ENCODE results near the gene CHST15.

The CHST15 gene

GRCh38 chr10:124117833-124118232 lies 24.4 kb upstream of the CHST15 start:
- in situ Hi-C loops (cut with HindIII; ENCODE audit: low sequenced_read_pairs) = no loop called here
- no peak for DNase-seq (ENCODE audit: low read depth, low spot score)
- TF ChIP-seq, protein P1, sequence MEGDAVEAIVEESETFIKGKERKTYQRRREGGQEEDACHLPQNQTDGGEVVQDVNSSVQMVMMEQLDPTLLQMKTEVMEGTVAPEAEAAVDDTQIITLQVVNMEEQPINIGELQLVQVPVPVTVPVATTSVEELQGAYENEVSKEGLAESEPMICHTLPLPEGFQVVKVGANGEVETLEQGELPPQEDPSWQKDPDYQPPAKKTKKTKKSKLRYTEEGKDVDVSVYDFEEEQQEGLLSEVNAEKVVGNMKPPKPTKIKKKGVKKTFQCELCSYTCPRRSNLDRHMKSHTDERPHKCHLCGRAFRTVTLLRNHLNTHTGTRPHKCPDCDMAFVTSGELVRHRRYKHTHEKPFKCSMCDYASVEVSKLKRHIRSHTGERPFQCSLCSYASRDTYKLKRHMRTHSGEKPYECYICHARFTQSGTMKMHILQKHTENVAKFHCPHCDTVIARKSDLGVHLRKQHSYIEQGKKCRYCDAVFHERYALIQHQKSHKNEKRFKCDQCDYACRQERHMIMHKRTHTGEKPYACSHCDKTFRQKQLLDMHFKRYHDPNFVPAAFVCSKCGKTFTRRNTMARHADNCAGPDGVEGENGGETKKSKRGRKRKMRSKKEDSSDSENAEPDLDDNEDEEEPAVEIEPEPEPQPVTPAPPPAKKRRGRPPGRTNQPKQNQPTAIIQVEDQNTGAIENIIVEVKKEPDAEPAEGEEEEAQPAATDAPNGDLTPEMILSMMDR (IDR thresholded peaks at IDR 0.05; ENCODE audit: low read depth, low read length) = no peak
- no peak overlapping the region for H3K4me3 ChIP-seq (ENCODE audit: low read depth, low read length)

- in situ Hi-C loops (cut with HindIII; ENCODE audit: low sequenced_read_pairs) = no loop called here
- DNase-seq (ENCODE audit: low read depth, low spot score) = no peak
- TF ChIP-seq, protein P1 (IDR thresholded peaks at IDR 0.05; ENCODE audit: low read depth, low read length) = no peak
- no peak overlapping the region for H3K4me3 ChIP-seq (ENCODE audit: low read depth, low read length)
Observed at GRCh38 chr10:124117511-124117785, 24.1 kb upstream of the CHST15 start.

DNA sequence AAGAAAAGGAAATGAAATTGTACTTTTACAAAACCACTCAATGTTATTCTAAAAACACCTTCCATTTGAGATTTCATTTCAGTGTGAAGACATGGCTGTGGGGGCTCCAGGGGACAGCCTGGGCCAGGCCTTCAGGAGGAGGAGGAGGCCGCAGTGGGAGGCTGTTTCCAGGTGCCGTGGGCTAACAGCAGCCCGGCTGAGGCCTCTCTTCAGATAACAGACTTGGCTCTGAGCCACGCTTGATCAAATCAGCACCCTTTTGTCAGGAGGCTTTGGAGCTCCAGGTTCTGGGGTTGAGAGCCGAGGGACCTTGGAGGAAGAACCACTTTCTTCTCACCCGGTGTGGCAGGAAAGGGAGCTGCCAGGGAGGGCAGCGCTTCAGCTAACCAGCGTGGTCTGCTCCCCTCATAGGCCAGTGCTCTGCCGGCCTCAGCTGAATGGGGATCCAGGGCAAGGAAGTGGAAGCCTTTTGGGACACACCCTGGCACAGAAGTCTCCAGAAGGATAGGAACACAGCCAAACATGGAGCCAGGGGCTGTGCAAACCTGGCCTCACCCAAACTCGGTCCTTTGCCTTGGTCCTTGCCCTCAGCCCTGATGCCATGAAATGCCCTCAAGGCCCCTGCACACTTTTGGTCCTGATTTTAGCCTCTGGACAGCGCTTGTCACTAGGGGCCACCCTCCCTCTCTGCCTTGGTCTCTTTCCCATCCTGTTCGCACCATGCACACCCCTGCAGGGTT lies 23.5 kb upstream of the CHST15 start:
- in situ Hi-C loops (cut with HindIII; ENCODE audit: low sequenced_read_pairs) = no loop called here
- no peak for DNase-seq (ENCODE audit: low read depth, low spot score)

DNA sequence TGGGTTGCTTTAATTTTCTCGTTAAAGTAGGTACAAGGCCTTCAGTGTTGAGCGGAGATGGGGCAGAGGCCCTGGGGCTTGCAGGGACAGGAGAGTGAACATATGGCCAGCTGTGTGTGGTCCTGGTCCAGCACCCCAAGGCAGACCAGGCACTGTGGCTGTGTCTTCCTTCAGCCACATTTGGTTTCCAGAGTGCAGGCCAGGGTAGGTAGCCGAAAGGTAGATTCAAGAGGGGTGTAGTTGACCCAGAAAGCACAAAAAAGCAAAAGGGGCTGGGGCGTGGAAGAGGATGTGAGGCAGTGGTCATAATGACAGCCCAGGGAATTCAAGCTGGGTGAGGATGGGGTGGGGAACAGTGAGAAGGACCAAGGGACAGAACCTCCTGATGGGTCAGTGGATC lies 21.3 kb upstream of the CHST15 start:
- TF ChIP-seq, protein P1 (IDR thresholded peaks at IDR 0.05; ENCODE audit: low read depth, low read length) = no peak
- in situ Hi-C loops (cut with HindIII; ENCODE audit: low sequenced_read_pairs) = no loop called here
- no peak for DNase-seq (ENCODE audit: low read depth, low spot score)
- no peak overlapping the region for H3K4me3 ChIP-seq (ENCODE audit: low read depth, low read length)

More for the DNA sequence above, 23.5 kb upstream of the CHST15 start:
- TF ChIP-seq, protein P1 (IDR thresholded peaks at IDR 0.05; ENCODE audit: low read depth, low read length) = no peak
- H3K4me3 ChIP-seq (ENCODE audit: low read depth, low read length) = no peak overlapping the region

DNA sequence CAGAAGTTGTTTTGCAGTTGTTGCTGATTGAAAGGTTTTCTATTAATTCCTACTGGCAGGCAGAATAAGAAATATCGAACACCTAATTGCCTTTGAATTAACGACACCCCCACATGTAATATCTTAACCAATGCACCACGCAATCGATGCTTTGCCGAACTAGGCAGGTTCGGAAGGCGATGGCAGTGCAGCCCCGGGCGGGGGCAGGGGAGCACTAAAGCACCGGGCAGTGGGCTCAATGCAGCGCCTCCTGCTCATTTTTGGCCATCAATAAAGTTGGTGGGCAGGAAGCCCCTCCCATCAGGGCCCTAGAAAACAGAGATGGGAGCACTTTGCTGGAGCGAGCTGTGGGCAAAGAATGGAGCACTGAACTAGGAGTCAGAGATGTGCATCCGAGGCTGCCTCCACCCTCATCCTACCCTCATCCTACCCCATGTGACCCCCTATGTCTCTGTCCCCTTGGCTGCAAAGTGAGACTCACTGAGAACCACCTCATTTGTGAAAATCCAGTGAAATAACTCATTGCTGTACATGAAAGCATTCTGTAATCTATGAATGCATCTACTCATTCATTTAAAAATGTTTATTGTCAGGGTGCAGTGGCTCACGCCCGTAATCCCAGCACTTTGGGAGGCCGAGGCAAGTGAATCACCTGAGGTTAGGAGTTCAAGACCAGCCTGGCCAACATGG lies 19.6 kb upstream of the CHST15 start:
- no peak overlapping the region for H3K4me3 ChIP-seq (ENCODE audit: low read depth, low read length)
- TF ChIP-seq, protein P1 (IDR thresholded peaks at IDR 0.05; ENCODE audit: low read depth, low read length) = no peak
- in situ Hi-C loops (cut with HindIII; ENCODE audit: low sequenced_read_pairs) = no loop called here
- no peak for DNase-seq (ENCODE audit: low read depth, low spot score)

DNA sequence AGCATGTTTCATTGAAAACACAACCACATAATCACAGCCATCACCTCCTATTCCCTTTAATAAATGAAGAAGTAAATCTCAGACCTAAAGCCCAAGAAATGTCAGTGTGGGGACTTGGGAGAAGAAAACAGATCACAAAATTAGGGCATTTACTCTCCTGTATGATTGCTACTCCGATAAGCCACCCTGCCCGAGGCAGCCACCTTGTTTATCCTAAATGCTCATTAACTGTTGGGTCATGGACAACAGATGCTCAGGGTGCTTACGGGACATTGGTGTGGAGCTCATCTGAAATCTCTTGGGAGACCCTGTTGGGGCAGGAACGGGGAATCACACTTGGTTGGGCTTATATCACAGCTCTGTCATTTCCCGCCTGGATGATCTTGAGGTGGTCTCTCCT lies 17.5 kb upstream of the CHST15 start:
- in situ Hi-C loops (cut with HindIII; ENCODE audit: low sequenced_read_pairs) = no loop called here
- no peak for DNase-seq (ENCODE audit: low read depth, low spot score)
- TF ChIP-seq, protein P1 (IDR thresholded peaks at IDR 0.05; ENCODE audit: low read depth, low read length) = no peak
- no peak overlapping the region for H3K4me3 ChIP-seq (ENCODE audit: low read depth, low read length)

All from astrocyte of the spinal cord (primary cell).